C4-2B (cell line): ENCODE data around the gene COQ4.

Experiments
- ZFX ChIP-seq: fragments of 450-650 bp; IDR thresholded peaks from 2 replicates; pipeline ENCODE4 v1.6.1; 2017
- TF ChIP-seq, protein P1 (sequence below): fragments of 450-650 bp; conservative IDR thresholded peaks from 2 replicates; pipeline ENCODE4 v1.5.1; 2017; ENCODE audit warnings: mild to moderate bottlenecking

- TF ChIP-seq, protein P1, sequence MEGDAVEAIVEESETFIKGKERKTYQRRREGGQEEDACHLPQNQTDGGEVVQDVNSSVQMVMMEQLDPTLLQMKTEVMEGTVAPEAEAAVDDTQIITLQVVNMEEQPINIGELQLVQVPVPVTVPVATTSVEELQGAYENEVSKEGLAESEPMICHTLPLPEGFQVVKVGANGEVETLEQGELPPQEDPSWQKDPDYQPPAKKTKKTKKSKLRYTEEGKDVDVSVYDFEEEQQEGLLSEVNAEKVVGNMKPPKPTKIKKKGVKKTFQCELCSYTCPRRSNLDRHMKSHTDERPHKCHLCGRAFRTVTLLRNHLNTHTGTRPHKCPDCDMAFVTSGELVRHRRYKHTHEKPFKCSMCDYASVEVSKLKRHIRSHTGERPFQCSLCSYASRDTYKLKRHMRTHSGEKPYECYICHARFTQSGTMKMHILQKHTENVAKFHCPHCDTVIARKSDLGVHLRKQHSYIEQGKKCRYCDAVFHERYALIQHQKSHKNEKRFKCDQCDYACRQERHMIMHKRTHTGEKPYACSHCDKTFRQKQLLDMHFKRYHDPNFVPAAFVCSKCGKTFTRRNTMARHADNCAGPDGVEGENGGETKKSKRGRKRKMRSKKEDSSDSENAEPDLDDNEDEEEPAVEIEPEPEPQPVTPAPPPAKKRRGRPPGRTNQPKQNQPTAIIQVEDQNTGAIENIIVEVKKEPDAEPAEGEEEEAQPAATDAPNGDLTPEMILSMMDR: no peak
- TF ChIP-seq ZFX: no peak
Measured at GRCh38 chr9:128309551-128309950, 13.1 kb upstream of the COQ4 start.
